Subcutaneous adipose tissue (tissue), 4 donors: ENCODE data around the gene MTOR. TPM values are rescaled to one million over a fixed set of nuclear protein-coding genes. Genes with fewer than 3 reads are reported as not detected.

Experiments
- CTCF ChIP-seq: fragments of 450-650 bp; IDR thresholded peaks from one replicate; pipeline ENCODE4 v1.5.1; 2016; ENCODE audit warnings: low read depth, mild to moderate bottlenecking, control low read depth, antibody characterized with exemption, moderate library complexity
- total RNA-seq, 4 donors: library from RNA; depleted of rRNA; stranded (reverse); fragments of >200 nt; gene quantifications; one replicate each; pipeline ENCODE4 v1.1.0, GENCODE V29; 2016

The MTOR gene
- total RNA-seq, 4 donors from 2014 or later, result 36.2 to 54.1 (median 40.1) TPM

GRCh38 chr1:11273595-11274234, 11.4 kb upstream of the MTOR start:
- TF ChIP-seq CTCF, result no peak

GRCh38 chr1:11272832-11273594, 10.7 kb upstream of the MTOR start, which contains the start of gene UBIAD1:
Gene UBIAD1, plus strand, starts transcription at chr1:11273198. Its CDS starts 334 bp downstream, at chr1:11273532.
- TF ChIP-seq CTCF, result no peak

DNA sequence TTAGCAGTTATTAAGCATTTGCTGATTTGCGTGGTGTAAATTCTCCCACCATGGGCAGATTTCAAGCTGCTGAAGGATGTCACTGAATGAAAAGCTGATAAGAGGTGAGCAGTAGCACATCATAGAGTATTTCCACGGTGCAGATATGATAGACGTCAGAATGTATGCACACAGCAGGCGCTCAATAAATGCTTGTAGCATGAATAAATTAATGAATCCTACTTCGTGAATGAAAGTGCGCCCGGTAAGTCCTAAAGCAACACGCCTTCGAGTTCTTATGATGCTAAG, 10.1 kb upstream of the MTOR start:
- TF ChIP-seq CTCF, result no peak

GRCh38 chr1:11266268-11267074, 4.1 kb upstream of the MTOR start:
- no peak for TF ChIP-seq CTCF

DNA sequence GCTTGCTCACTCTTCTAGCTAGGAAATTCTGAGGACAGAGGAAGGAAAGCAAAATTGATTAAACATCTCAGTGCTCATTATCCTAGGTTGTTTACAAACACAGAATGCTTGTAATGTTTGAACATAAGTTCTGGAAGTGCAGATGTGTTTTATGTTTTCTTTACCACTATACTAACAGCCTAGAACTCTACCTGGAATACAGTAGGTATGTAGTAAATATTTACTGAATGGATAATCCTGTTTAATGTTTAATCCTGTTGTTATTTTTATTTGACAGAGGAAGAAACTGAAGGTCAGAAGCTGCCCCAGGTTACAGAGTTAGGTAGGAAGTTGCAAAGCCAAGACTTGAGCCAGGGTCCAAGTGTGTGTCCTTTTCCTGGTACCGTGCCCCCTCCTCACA, 6.1 kb downstream of the MTOR start:
- TF ChIP-seq CTCF, result no peak

DNA sequence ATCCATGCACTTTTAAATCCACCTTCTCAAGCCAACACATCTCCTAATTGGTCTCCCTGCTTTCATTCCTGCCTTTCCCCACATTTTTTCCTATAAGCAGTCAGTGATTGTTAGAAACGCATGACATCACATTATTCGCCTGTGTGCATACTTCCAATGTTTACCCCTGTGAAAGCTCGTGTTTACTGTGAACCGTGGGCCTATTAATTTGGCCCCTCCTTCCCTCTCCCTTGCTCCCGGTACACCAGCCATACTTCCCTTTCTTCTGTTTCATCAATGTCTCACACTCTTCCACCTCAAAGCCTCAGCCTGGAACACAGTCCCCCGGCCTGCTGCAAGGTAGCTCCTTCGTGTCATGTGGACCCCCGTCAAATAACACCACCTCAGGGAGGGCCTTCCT, 9.1 kb downstream of the MTOR start:
- no peak for TF ChIP-seq CTCF

DNA sequence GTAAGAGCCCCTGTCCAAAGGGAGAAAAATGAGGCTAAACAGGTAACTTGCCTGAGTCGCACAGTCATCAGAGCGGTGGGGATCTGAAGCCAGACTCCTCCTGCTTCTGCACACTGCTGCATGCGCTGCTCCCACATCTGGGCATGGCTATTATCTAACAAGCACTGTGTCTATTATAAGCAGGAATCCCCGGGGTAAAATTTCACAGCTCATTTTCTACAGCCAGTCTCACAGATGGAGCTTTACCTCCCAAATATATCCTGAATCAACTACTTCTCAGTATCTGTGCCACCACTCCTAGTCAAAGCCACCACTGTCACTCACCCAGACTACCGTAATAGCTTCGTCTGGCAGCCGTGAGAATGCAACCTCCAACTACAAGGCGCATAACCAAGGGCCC, 9.8 kb downstream of the MTOR start:
- TF ChIP-seq CTCF, result no peak
